ENCODE measurements around the gene TRIM33. TPM values are rescaled to one million over a fixed set of nuclear protein-coding genes. Genes with fewer than 3 reads are reported as not detected.

Gene TRIM33
- total RNA-seq, 1 experiment from 2014 or later = 53.8 TPM

GRCh38 chr1:114462963-114463362 is 48.0 kb downstream of the TRIM33 start:
- no peak overlapping the region for H2BK5ac ChIP-seq (ENCODE audit: insufficient read length, low read length)
- Mint-ChIP-seq H3K4me1 (peaks cover 44% of the 10 kb centered on the region in 2 experiments), H3K36me3 (ENCODE audit: insufficient read depth in 1 of 3, low read depth in 3 of 3) (peaks cover 6 to 27% (median 6%) of the 10 kb centered on the region in 3 experiments; a peak in 6 of 7 replicates), H3K27ac (no peak overlapping the region), H3K4me3 (no peak overlapping the region), H3K27me3 (ENCODE audit: low read depth) (no peaks in the 10 kb centered on the region), H3K9me3 (no peaks in the 10 kb centered on the region)
- H2BK20ac ChIP-seq (ENCODE audit: low read depth, low read length, poor library complexity, severe bottlenecking) = no peak overlapping the region
- H4K91ac ChIP-seq (ENCODE audit: insufficient read length, low read depth, low read length) = no peak overlapping the region
- no peak overlapping the region for H4K5ac ChIP-seq (ENCODE audit: insufficient read length, low read depth, low read length)
- H2AK5ac ChIP-seq (ENCODE audit: insufficient read length, low read length) = no peak overlapping the region
- no peak overlapping the region for H2BK12ac ChIP-seq (ENCODE audit: insufficient read length, low read depth, low read length)
- no peak overlapping the region for H3K56ac ChIP-seq (ENCODE audit: insufficient read length, low read depth, low read length)
- H4K8ac ChIP-seq (replicated peaks; ENCODE audit: insufficient read length, low read depth, low read length) = no peak overlapping the region
- H3K23me2 ChIP-seq (ENCODE audit: insufficient read length, low read depth, low read length, poor library complexity, severe bottlenecking) = no peaks in the 10 kb centered on the region
- H3K9ac ChIP-seq (ENCODE audit: extremely low read depth, insufficient read length, low read length) = no peak overlapping the region
- H3K27me3 ChIP-seq (ENCODE audit: insufficient read depth, low read length) = no peaks in the 10 kb centered on the region
- no peak overlapping the region for H2BK120ac ChIP-seq (ENCODE audit: low read depth, low read length, poor library complexity, severe bottlenecking)
- no CpG with 5 or more reads among the region's 1 CpG for WGBS (ENCODE audit: extremely low coverage, insufficient read length, low lambda C conversion rate)
- no peak for TF ChIP-seq CTCF (conservative IDR thresholded peaks at IDR 0.05)
- peaks cover 7% of the 10 kb centered on the region; the same call in 1 of the 2 replicates for H3K79me2 ChIP-seq (ENCODE audit: insufficient read depth, low read length)
- H3K18ac ChIP-seq (ENCODE audit: insufficient read length, low read depth, low read length) = no peak overlapping the region
- H3K4ac ChIP-seq (ENCODE audit: low read depth, low read length) = no peak overlapping the region
- H3K23ac ChIP-seq (ENCODE audit: insufficient read length, low read depth, low read length) = no peak overlapping the region
- no peak overlapping the region for H3K14ac ChIP-seq (ENCODE audit: insufficient read depth, low read length)
- no peak overlapping the region for H2AFZ ChIP-seq (ENCODE audit: low read length)
- H3K9me3 ChIP-seq (ENCODE audit: control insufficient read depth, low read depth, low read length) = no peaks in the 10 kb centered on the region
- peaks cover under 1% of the 10 kb centered on the region for H4K20me1 ChIP-seq (ENCODE audit: control insufficient read depth, insufficient read depth, insufficient read length)
- H3K27ac ChIP-seq (ENCODE audit: insufficient read length, low read depth, low read length) = no peak overlapping the region
- DNase-seq = no peak
- H3K4me2 ChIP-seq (ENCODE audit: insufficient read depth, insufficient read length, low read length) = no peak overlapping the region
- H3T11ph ChIP-seq (ENCODE audit: low read length) = no peak overlapping the region
- H2BK15ac ChIP-seq (ENCODE audit: low read depth, low read length) = no peak overlapping the region
- no peaks in the 10 kb centered on the region; the same call in 1 of the 2 replicates for H3K4me1 ChIP-seq (ENCODE audit: insufficient read depth, low read length)
- H3K79me1 ChIP-seq (ENCODE audit: insufficient read depth, low read depth, low read length, poor library complexity, severe bottlenecking) = peaks cover 6% of the 10 kb centered on the region

Measured in H9 (cell line).